Activated CD4-positive, CD25-positive, alpha-beta regulatory T cell (primary cell): ENCODE measurements around the gene TRIO.
"Not testable (repeated sequence)": the region's sequence is repeated elsewhere in the genome, so short reads cannot be mapped to it uniquely, and the experiment has no call there.

ENCODE experiments used
- DNase-seq, 4 experiments: peaks; one replicate each; lab custom pipeline; 2025; lab: John Stamatoyannopoulos, UW

Gene TRIO

DNA sequence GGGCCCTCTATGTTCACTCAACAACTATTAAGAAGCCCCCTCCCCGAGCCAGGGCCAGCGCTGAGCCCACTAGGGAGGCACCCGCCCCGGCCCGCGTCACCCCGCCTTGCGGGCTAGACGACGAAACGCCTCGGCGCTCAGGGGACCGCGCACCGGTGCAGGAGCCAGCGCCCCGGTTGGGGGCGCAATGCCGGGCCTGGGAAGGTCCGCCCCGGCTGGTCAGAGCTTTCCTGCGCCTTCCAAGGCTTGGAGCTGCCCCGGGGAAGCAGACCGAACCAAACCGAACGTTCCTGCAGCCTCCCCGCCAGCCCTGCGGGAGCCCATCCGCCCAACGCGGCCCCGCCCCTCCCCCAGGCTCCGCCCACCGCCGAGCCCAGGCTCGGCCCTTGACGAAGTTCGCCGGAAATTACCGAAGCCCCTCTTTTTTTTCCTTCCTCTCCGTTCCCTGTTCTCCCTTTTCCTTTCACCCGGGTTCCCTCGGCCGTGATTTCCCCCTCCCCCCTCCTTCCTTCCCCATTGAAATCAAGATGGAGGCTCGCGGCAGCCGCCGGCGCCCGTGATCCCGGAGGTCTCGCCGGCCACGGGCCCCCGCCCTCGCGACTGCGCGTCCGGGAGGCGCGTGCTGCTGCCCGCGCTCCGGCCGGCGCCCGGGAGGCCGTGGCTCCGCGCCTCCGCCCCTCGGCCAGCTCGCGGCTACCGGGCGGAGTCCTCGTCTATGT, at the start of gene TRIO:
Gene TRIO, plus strand, starts transcription at position 516 of the 719 bp plus-strand sequence. CDS start 384 bp downstream, outside the sequence.
- DNase-seq, result peak; percentile 26 to 63 (median 48)

DNA sequence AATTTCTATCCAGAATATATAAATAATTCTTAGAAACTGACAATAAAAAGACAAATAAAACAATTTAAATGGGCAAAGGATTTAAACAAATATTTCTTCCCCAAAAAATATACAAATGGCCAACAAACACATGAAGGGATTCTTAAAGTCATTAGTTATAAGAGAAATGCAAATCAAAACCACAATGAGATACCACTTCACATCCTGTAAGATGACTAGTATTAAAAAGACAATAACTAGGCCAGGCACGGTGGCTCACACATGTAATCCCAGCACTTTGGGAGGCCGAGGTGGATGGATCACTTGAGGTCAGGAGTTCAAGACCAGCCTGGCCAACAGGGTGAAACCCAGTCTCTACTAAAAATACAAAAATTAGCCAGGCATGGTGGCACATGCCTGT, 45.8 kb upstream of the TRIO start:
- not testable (repeated sequence) for DNase-seq

DNA sequence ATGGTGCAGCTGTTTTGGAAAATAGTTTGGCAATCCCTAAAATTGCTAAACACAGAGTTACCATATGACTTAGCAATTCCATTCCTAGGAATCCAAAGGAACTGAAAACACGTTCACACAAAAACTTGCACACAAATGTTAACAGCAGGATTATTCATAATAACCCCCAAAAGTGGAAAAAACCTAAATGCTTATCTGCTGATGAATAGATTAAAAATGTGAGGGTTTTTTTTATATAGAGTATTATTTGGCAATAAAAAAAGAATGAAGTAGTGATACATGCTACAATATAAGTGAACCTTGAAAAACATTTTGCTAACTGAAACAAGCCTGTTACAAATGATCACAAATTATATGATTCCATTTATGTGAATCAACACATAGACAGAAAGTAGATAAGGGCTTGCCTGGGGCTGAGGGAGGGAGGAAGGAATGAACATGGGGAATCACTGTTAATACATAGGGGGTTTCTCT, 45.1 kb upstream of the TRIO start:
- DNase-seq, result no peak

DNA sequence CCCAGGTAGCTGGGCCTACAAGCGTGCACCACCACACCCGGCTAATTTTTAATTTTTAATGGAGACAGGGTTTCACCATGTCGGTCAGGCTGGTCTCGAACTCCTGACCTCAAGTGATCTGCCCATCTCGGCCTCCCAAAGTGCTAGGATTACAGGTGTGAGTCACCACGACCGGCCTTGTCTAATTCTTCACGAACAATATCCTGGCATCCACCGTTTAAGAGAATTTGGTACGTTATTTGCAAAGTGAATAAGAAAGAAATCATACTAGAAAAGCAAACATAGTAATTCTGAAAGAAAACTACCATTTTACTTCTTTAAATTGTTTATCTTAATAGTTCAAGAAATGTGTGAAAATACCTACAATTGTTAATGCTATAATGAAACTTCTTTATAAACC, 42.9 kb upstream of the TRIO start:
- no peak for DNase-seq

DNA sequence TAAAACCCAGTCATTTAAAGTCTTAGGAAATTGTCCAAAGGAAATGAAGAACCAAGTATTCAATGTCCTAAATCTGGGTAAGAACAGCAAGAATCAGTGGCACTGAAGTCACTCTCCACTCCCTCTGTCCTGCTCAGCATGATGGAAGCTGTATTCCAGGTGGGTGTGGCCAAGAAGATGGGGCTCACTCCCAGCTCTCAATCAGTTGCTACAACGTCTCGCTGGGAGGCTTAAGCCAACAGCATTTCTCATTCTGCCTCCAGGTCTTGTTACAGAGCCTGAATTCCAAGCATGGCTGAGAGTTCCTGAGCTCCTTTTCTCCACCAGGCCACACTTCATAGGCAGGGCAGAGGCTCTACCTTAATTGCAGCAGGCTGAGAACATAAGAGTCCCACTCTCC, 41.2 kb upstream of the TRIO start:
- DNase-seq, result no peak

DNA sequence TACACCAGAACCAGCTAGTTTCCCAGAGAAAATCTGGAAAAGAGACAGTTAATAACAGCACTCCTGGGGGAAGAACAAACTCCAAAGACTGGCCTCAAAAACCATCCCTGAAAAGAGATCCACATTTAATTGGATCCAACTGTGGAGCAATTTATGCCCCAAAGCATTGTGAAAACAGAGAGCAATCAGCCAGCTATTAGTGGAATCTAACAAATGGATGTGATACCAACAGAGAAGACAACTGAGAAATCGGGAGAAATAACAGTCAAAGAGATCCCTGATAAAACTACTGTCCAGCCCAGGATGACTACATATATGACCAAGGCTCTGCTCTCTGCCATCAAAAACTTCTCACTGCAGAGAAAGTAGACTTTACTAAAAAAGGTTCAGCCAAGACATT, 40.5 kb upstream of the TRIO start:
- no peak for DNase-seq

DNA sequence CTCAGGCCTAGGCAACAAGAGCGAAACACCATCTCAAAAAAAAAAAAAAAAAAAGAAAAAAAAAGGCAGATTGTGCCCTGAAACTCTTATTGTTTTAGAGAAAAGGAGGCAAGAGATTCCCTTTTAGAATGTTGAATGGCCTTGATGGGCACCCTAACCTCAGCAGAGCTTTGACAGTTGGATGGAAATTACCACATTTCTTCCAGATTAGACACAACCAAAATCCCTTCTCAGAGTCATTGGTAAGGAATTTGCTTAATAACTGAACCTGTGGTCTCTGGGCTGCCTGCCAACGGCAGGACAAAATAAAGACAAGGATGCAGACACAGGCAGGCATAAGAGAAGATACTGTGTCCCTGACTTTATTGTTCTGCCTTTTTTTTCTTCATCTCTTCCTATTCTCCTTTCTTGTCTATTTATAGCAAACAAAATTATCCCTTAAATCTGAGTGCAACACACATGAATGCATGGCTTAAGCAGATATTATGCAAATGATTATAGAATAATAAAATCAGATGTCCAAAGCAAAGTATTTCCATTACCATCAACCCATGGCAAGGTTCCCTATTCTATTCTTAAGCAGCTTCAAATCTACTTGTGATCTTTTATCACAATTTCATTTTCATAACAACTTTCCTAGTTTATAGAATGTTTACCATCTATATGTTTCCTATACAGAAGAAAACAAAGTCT, 37.3 kb upstream of the TRIO start:
- no peak for DNase-seq

DNA sequence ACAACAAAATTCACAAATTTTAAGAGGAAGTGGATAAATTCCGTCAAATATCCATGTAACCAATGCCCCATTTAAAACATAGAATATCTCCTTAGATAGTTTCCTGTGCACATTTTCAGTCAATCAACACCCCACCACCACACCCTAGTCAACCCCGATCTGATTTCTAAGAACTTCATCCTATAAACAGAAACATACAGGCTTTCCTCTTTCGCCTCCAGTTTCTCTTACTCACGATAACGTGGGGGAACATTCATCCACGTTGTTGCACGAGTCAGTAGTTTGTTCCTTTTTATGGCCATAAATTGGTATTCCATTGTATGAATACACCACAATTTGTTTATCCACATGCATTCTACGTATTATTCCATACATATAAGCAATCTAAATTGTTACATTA, 35.6 kb upstream of the TRIO start:
- DNase-seq, result no peak

DNA sequence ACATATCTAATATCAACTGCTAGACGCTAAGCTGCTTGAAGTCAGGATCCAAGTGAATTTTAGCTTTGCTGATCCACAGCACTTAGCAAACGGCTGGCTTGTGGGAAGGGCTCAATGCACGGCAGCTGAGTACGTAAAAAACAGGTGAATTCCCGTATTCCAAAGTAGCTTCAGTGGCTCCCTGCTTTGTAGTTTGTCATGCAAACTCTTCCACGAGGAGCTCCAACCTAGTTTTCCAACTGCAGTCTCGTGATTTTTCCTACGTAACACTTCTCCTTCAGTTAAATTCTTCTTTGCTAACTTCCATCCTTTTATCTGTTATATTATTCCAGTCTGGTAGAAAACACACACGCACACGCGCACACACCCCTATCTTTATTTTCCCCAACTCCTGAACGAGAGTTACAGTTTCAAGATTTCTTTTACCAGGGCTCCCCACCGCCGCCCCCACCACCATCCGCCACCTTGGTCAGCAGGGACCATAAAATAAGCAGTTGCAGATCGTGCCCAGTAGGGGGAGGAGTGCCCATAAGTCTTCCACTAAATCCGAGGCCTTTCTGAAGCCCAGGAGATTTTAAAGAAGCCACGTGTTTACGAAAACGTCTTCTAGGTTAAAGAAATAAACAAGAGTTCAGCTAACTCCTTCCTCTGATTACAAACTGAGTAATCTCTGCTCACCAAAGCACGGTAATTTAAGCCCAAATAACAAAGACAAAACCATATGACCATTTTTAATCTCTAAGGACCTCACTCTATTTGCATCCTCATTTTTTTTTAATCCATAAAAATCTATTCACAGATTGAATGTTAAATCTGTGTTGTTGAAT, 34.8 kb upstream of the TRIO start:
- no peak for DNase-seq

DNA sequence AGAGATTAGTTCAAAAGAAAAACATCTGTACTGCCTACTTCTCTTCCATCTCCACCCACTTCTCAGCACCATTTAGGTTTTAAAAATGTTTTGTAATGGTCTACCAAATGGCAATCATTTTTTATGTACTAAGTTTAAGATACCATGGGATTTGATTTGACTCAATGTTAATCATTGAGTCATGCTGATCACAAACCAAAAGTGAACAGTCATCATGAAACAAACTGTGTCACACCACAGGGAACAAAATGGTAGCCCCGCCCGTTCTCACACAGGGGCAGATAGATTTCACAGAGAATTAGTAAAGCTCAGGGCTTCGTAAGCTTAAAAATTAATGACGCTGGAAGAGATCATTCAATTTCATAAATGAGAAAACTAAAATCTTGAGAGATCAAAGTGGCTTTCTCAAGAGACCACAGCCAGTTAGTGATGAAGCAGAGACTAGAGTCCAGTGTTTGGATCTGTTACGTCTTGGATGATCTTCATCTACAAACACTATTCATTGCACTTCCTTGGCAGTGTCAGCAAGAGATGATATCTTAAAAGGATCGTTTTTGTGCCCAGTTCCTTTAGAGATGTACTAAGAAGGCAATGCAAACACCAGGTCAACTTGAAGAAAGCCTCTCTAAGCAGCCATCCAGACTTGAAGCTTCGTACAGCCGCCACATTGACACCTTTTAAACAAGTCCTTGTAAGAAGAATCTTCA, 33.9 kb upstream of the TRIO start:
- peak in 1 of 4 experiments; percentile 10 for DNase-seq

DNA sequence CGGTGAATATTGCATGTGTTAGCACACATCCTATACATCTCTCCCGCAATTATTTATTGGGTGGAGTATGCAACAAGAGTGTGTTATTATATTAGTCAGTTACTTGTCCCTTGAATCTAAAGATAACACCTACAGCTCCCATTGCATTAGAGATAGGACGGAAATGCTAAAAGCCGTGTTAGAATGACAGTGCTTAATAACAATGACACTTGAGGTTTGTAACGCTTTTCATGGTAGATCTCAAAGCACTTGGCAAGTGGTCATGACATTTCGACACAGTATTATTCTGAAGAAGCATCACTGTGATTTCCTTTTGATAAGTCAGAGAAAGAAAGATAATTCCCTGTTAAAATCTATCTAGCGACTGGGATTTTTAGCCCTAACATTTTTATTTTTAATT, 33.4 kb upstream of the TRIO start:
- no peak for DNase-seq

DNA sequence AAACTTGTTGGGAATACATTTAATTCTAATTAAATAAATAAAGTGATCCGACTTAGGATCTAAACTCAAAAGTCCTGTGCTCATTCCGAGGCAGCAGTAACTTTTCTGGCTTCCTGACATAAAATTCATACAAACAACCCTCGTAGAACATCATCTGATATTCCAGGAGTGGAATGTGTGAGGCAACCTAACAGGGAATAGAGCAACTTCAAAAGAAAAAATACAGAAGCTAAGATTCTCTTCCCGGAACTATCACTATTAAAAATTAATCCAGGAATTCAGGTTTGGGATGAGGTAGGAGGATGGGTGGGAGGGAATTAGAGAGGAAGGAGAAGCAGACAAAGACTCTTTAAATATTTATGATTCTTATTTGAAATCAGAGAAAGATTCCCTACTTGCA, 32.9 kb upstream of the TRIO start:
- no peak for DNase-seq

DNA sequence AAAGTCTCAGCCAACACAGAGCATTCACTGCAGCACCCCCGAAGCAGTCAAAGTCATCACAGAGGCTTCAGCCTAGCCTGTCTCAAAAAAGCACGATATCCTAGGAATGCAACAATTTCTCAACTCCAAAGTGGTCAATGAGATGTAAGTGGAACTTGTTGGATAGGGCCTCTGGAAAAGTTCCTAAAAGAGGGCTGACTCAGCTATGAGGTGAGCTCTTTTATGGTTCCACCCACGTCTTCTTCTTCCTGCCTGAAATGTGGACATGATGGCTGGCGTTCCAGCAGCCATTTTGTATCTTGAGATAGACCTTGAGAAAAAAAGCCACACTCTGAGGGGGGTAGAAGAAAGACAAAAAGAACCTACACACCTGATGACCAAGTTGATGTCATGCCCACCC, 32.5 kb upstream of the TRIO start:
- DNase-seq, result no peak

DNA sequence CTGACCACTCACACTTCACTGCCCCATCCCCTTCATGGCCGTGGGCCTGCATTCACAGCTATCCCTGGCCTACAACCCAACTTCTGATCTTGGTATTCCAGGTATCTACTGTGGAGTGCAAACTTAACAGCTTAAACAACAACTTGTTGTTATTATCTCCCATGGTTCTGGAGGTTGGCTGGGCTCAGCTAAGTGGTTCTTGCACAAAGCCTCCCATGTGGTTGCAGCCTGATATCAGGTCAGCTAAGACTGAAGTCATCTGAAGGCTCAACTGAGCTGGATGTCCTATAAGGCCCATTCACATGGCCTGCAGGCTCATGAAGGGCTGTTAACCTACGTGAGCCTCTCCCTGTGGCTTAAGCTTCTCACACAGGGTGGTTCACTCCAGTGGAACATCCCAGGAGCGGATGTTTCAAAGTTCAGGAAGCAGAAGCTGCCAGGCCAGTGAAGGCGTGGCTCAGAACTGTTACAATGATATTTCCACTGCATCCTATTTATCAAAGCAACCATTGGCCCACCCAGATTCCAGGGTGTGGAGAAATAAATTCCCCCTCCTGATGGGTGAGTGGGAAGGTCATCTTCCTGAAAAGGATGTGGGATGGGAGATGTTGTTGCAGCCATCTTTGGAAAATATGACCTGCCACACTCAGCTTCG, 30.0 kb upstream of the TRIO start:
- no peak for DNase-seq

DNA sequence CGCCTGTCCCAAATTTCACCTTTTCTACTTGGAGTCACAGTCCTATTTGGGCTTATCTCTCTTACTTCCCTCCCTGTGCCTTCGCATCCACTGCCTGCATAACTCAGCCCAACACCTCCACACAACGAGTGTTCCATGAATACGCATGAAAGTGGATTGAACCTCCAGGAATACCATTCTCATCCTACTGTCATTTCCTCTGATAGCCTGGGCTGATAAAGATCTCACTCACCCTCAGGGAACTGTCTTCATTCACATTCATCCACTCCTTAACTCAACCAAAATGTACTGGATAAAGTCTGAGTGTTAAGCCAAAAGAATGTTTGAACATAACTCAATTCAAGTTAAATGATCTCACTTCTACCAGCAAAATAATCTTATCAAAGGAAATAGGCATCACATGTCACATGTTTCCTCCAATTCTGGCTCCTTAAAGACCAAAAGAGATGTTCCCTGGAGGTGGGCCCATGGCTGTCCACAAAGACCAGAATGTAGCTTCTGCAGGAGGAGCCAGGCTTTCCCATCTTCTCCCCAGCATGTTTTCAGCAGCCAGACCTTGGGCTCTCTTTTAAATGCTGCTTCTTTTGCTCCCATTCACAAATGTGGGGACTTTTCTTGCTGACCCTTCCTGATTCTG, 28.4 kb upstream of the TRIO start:
- no peak for DNase-seq

DNA sequence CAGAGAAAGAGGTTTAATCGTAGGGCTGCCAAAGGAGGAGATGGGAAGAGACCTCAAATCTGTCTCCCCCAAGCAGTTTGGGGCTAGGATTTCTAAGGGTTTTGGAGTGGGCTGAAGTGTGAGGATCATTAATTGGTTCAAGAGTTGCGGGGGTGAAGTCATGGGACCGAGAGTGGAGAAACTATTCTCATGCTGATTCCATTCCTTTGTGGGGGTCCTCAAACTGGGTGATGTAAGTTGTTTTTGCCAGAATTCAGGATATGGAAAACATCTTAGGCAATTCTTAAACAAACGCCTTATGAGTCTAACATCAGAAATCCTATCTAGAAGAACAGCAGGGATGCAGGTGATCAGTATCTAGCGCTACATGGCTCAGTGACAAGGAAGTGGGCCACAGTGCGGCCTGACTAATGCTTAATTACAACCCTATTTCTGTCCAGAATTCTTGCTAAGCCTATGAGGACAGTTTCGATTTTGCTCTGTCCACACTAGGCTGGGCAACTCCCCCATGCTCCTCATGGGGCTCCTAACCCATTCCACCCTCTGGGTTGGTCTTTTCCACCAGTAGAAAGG, 27.7 kb upstream of the TRIO start:
- no peak for DNase-seq

DNA sequence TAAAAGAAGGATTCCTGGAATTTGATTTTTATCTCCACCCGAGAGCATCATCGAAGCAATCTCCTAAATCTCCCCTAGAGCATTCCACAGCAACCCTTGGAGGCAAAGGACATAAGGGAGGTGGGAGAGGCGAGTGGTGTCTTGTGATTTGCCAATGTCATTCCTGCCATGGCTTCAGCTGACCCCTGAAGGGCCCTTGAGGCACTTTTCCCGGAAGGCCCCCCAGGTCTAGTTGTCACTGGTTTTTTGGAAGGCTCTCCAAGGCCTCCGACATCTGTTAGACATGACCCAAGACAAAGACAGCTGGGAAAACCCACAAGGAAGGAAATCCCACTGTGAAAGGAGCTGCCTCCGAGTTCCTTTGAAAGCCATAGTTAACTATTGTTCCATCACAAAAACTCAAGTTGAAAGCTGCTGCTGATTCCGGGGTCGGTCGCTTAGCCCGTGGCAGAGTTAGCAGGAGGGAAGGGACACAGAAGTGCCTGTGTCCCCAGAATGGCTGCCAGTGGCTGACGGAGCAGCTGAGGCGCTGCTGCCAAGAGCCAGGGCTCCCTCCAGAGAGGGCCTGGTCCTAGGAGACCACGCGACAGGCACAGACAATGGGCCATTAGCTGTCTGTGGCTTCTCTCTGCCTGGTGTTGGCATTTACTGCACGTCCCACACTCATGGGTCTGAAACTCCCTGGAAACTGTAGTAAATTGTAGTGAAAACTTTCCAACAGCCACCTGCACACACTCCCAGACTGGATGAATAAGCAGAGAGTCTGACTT, 24.4 kb upstream of the TRIO start:
- no peak for DNase-seq

DNA sequence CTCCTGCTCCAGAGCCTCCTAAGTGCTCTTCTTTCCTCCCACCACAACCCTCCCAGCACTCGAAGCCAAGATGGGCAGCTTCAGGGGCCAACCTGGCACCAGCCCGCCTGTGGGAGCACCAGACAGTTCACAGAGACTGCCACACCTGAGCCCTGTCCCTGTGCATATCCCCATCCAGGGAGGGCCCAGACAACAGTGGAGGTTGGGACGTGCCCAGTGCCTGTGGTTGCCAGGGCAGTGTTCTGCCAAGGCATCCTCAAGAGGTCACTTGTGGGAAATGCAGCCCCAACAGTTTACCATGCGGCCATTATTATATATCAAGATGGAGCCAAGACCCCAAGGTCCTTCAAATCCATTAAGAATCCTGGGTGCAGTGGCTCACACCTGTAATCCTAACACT, 23.0 kb upstream of the TRIO start:
- DNase-seq, result no peak

DNA sequence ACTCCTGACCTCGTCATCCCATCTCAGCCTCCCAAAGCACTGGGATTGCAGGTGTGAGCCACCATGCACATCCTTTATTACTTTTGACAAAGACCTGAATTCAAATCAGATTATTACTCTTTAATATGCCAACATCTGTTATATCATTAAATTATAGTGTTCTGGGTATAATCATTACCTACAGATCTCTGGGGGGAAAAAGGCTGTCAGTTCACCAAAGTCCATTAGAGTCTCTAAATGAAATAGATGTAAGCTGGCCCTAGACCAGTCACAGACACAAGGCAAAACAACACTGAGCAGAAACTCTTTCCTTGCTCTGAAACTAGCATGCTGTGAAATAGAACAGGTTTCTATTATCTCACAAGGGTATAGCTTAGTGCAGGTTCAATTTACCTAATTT, 21.6 kb upstream of the TRIO start:
- DNase-seq, result no peak

DNA sequence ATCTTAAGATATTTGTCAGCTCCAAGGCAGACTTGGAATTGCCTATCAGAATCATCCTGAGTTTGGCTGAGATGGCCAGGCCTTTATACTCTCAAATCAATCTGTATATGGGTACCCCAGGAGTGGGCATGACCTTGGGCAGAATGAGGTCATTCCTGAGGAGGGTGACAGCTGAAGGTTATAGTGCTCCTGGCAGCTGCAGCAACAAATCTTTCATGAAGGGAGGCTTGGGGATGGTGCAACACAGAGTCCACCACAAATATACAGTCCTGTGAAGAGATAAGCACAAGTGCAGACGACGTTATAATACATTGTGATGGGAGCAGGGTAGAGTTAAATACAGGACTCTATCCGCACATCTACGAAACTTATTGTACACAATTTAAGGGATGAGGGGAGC, 21.1 kb upstream of the TRIO start:
- DNase-seq, result no peak
